Endothelial cell of coronary artery (primary cell): ENCODE results near the gene SNX27. TPM values are rescaled to one million over a fixed set of nuclear protein-coding genes. Genes with fewer than 3 reads are reported as not detected.

ENCODE experiments used
- total RNA-seq: library from RNA; depleted of rRNA; stranded (reverse); fragments of >200 nt; gene quantifications from 2 replicates; pipeline ENCODE4 v1.2.3, GENCODE V29; 2014

SNX27 gene
- total RNA-seq: 16.2 and 22.2 TPM in 2 replicates

DNA sequence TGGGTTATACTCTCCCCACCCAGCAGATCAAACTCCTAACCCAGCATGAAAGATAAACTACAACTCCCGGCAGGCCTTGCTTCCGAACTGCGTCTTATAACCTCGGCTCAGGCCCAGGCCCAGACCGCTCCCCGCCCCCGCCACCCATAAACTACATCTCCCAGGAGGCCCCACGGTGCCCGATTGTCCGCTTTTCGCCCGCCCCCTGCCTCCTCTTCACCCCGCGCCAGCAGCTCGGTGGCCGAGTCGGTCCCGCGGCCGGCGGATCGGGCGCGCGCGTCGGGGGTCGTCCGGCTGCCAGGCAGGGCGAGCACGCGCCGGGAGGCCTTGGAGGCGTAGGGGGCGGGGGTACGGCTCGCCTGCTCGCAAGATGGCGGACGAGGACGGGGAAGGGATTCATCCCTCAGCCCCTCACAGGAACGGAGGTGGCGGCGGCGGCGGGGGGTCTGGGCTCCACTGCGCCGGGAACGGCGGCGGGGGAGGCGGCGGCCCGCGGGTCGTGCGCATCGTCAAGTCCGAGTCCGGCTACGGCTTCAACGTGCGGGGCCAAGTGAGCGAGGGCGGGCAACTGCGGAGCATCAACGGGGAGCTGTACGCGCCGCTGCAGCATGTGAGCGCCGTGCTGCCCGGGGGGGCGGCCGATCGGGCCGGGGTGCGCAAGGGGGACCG lies at the start of gene SNX27:
Gene SNX27 (plus strand): TSS at position 219 of the 669 bp plus-strand sequence. CDS start 152 bp downstream, at position 371.

DNA sequence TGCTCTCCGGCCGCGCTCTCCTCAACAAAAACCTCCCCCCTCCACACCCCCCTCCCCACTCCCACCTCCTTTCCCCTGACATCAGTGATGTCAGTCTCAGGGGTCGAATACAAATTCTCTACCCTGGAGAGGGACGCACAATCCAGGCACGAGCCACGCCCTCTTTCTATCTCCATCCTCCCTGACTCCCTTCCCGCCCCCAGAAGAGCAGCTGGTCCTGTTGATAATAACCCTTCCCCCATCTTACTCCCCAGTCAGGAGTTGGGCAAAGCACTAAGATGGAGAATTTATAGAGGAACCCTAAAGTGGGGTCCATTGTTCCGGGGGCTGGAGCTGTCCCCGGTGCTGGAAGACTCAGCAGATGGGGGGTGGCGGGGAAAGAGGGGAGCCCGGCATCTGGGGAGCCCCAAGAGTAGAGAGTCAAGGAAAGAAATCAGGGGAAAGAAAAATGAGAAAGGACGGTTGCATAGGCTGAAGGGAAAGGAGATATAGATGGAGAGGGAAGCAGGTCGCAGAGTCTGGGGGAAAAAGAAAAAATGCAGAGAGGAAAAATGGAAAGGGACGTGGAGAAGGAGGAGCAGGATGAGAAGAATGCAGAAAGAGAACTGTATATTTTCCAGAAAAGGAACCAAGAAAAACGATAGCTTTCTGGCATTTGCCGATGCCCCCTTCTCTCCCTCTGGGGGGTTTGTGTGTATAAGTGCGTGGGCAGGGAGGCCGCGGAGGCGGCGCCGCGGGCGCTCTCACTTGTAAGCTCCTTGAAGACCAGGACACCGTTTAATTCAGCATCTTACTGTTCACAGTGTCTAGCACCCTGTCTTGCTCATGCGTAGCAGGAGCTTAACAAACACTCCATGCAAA lies 105.2 kb downstream of the SNX27 start, which contains the start of gene CELF3:
Gene CELF3 (minus strand): TSS at position 33 of the 861 bp plus-strand sequence. CDS start 783 bp downstream, outside the sequence.

DNA sequence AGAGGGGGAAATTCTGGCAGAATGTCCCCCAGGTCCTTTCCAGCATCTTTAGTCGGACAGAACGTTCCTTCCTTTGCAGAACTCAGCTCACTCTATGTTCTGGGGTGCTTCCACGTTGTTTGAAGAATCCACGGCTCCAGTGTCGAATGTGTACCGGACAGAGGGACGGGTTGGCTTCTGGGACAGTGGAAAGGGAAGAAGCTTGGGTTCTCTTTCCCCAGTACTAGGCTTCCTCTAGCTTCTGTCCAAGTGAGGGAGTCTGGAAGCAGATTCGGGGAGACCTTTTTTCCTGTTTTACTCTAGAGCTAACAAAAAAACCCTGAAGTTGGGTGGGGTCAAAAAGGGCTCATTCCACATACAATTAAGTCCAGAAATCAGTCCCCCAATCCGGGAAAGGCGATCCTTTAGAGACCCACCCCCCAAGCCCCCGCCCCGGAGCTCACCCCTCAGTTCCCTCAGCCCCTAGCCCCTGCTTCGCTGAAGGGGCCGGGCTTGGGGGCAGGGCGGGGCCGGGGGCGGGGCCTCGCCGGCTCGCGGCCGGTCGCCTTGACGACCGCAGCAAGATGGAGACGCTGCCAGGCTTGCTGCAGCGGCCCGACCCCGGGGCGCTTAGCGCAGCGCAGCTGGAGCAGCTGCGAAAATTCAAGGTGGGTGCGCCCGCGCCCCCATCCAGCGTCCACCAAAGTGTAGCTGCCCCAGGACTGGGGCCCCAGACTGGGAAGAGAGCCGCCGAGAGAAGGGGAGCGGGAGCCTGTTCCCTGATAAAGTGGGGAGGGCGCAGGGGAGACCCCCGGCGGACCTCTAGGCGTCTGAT lies 109.3 kb downstream of the SNX27 start, which contains the start of gene RIIAD1:
Gene RIIAD1 (plus strand): TSS at position 549 of the 814 bp plus-strand sequence. CDS start 15 bp downstream, at position 564.

Other genes with a start within 250 kb of the SNX27 start
- 5.5 and 12.2 TPM in 2 replicates for gene SELENBP1, start 239.3 kb upstream of the SNX27 start, total RNA-seq
- 348 and 427 TPM in 2 replicates for gene PSMB4, start 212.5 kb upstream of the SNX27 start, total RNA-seq
- gene POGZ, start 152.6 kb upstream of the SNX27 start, total RNA-seq: 13.9 and 28.3 TPM in 2 replicates
- gene CGN, start 100.7 kb upstream of the SNX27 start, total RNA-seq: 0.09 and 0.45 TPM in 2 replicates
- 2.5 and 11.8 TPM in 2 replicates for gene TUFT1, start 71.7 kb upstream of the SNX27 start, total RNA-seq
- gene CELF3, start 104.8 kb downstream of the SNX27 start, total RNA-seq: not detected in 2 replicates
- gene RIIAD1, start 109.5 kb downstream of the SNX27 start, total RNA-seq: not detected in 2 replicates
- 117 and 147 TPM in 2 replicates for gene MRPL9, start 151.4 kb downstream of the SNX27 start, total RNA-seq
- gene TDRKH, start 178.4 kb downstream of the SNX27 start, total RNA-seq: 4.5 and 4.9 TPM in 2 replicates
- not detected in 2 replicates for gene LINGO4, start 193.4 kb downstream of the SNX27 start, total RNA-seq
- gene RORC, start 219.8 kb downstream of the SNX27 start, total RNA-seq: not detected in 2 replicates
- gene C2CD4D, start 227.8 kb downstream of the SNX27 start, total RNA-seq: not detected in 2 replicates
- gene THEM5, start 241.7 kb downstream of the SNX27 start, total RNA-seq: not detected in 2 replicates